IPS-NIHi7 (cell line): Measurements from ENCODE around the gene PPP6R3.

Experiments used
- DNase-seq: peaks from one replicate; pipeline ENCODE4 v3.0.0; 2012; ENCODE audit warnings: mixed read lengths; ENCODE audit errors: extremely low spot score

PPP6R3 gene

DNA sequence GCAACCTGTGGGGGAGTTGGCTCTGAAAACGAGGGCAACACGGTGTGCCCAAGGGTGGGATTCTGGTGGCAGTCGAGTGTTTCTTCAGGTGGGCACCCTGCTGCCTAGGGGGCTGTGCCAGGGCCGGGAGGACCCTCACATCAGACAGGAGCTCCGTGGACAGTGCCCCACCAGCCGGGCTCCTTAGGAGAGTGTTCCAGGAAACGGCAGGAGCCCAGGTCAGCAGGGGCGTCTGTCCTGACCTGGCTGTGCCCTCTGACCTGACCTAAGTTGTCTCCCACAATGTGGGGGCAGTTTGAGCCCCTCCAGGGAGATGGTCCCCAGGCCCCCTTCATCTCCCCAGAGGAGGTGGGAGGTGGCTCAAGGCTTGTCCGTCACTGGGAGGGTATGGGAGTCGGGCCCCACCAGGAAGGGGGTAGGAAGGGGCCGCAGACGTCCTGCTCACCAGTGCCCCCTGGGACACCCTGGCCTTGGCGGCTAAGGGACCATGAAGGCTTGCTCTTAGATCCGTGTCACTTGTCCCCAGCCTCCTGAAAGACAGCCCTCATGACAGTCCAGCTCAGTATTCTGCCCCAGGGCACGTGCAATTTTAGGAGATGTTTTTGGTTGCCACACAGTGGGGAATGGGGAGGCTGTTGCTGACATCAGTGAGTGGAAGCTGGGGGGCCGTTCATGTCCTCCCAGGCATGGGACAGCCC lies 191.6 kb downstream of the PPP6R3 start:
- no peak for DNase-seq

DNA sequence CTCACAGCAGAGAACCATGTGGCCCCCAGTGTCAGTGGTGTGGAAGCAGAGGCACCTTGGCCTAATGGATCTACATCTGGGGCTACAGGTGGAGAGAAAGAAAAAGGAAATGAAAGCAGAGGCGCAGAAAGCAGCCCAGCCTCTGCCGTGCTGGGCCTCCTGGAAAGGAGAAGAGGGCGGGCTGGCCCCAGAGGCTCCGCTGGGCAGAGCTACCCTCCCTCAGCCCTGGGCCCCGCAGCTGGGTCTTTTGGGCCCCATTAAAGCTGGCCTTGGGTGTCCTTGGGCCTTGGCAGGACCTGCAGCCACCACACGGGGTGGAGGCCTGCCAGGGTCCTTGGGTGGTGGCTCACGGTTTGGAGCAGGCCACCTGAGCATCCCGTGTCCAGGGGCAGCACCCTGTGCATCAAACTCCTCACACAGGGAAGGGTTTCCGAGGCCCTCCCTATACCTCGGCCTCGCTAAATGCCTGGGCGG lies 192.2 kb downstream of the PPP6R3 start:
- no peak for DNase-seq

DNA sequence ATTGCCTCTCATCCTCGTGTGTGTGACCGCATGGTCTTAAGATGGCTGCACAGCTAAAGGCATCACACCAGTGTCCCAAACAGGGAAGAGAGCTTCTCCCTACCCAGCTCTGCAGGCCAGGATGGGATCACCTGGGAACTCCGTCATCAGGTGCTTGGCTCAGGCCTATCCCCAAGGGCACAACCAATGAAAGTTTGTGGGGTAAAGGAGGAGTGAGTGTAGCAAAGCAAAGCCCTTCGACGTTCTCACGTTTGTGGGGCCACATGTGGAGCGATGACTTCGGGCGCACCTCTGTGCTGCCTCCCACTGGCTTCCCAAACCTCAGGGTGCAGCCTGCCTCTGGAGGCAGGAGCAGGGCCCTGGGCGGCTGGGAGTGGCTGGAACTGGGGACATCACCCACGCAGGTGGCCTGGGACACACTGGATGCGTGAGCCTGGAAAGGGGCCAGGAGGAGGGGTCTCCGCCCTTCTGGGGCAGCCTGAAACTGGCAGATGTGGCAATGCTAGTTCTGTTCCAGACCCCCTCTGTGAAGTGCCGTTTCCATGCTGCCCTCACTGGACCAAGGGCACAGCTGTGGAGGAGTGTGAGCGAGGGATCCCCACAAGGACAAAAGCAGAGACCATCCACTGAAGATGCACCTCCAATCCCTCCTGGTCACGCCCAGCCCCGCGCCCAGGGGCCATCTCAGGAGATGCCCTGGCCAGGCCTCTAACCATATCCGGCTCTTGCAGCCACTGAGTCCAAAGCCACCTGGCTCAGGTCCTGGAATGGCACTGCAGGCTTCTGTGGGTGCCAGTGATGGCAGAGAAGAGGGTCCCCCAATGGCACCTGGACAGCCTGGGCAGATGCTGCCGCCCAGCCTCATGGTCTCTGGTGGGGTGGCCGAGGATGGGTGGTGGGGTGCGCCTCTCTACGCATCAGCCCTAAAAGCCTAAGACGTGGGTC lies 193.2 kb downstream of the PPP6R3 start:
- no peak for DNase-seq

DNA sequence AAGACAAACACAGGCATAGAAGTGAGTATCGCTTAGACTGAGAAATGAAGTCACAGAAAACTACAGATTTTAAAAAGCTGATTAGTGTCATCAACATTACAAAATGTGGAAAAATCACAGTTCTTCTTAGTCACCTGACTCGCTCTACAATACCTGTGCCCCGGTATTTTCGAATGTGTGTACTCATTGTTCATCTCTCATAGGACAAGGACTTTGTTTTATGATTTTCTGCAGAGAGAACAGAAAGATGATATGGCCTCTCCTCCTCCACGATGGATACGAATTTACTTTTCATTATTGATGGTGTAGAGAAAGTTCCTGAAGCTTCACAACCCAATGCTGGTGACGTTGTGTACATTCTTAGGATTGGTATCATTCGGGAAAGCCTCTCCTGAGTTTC lies 194.4 kb downstream of the PPP6R3 start:
- no peak for DNase-seq

DNA sequence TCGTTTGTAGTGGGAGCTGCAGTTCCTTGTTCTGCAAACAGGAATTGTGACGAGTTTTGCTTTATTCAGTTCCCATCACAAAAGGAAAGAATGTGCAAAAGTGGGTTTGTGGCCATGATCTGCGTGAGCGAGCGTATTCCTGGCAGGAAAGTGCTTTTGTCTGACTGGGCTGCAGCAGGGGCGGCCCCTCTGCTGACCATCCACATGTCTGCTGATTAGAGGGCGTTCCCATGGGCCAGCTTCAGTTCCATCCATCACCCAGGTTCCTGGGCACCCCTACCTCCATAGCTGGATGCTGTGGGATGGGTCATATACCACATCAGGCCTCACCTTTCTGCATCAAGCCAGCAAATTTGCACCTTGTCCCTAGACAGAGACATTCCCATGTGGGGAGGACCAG lies 194.9 kb downstream of the PPP6R3 start:
- DNase-seq = no peak

DNA sequence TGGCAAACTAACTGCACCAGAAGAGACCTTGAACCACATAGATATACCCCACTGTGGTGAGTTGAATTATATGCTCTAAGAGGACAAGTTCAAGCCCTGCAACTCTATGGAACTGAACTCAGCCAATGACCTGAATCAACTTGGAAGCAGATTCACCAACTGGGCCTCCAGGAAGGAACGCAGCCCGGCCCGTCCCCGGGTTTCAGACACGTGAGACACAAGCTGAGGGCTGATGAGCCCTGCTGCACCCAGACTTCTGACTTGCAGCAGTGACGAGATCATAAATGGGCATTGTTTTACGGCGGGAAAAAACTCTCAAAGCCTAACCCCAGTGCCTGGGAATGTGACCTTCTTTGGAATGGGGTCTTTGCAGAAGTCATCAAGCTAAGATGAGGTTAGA lies 195.3 kb downstream of the PPP6R3 start:
- DNase-seq = no peak

DNA sequence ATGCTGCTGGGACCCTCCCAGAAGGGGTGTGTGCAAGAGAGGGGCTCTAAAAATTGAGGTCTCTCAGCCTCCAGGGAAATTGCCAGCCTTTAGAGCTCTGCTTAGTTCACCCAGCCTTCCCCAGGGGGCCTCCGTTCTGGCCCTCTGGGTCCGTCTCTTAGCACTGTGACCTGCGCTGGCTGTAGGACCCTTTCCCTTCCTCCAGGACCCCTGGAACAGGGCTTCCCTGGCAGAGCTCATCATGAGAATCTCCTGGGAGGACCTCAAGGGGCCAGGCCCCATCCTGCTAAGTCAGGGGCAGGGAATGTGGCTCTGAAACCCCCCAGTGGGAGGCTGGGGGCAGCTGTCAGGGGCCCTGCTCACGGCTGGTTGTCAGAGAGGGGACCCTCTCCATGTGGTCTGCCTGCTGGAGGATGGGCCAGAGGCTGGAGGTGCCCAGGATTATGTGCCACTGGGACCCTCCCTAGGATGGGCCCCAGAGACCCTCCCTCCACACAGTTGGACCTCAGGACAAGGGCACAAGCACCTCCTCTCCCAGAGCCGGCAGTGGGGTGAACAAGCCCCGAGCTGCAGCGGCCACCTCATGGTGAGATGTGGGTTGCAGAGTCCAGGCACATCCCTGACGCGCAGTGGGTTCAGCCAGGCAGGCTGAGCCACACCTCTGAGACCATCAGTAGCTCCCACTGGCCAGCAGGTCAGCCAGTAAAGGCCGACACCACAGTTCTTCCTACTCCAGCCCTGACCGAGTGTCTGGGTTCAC lies 196.6 kb downstream of the PPP6R3 start:
- DNase-seq = no peak

DNA sequence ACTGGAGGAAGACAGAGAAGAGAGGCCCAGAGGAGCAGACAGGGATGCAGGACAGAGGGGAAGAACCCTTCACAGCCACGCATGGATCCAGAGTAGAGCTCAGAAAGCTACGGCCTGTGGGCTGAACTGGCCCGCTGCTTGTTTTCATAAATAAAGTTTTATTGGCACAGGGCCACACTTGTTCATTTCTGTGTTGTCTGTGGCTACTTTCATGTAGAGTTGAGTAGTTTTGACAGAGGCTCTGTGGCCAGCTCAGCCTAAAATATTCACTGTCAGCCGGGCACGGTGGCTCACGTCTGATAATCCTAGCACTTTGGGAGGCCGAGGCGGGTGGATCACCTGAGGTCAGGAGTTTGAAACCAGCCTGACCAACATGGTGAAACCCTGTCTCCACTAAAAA lies 197.5 kb downstream of the PPP6R3 start:
- DNase-seq = no peak

DNA sequence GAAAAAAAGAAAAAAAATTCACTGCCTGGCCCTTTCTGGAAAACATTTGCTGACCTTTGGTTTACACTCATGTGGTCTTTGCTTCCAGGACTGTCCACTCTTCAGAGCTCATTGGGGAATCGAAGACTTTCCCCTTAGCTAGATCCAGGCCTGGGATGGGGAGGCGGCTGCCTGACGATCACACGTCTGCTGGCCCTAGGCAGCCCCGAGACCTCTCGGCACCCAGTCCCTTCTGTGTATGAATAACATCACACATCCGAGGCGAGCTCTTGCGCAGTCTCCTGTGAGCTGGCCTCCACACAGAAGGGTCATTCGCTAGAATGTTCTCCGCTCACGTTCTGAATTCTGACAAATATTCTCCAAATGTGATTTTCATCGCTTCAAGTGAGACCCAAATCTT lies 198.1 kb downstream of the PPP6R3 start:
- DNase-seq = no peak

DNA sequence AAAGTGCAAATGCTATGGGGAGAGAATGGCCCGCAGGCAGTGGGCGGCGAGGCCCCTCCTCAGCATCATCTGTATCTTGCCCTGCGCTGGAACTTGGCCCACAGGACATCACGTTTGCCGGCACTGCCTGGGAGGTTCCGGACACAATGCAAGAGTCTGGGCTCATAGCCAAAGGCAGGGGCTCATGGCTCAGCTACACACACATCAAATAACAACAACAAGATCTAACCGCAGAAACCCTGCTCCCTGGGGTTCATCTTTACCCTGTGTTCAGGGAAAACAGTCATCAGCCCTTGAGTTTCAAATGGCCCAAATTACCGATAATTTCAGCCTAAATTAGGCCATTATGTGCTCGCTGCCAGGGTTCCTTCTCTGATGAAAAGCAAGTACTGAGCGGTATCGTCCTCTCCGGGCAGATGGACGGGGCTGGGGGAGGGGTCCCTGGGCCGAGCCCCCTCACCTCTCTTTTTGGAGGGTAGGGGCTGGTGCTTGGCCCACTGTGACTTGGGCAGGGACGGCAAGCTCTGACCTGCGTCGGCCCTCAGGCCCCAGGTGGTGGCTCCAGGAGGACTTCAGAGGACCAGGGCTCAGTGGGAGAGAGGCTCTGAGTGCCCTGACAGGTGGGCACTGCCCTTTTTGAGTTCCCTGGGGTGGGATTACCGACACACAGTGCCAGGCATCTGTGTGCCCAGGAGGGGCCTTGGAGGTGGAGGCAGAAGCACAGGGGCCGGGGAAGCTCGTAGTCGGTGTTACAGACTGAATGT lies 198.8 kb downstream of the PPP6R3 start:
- DNase-seq = no peak

DNA sequence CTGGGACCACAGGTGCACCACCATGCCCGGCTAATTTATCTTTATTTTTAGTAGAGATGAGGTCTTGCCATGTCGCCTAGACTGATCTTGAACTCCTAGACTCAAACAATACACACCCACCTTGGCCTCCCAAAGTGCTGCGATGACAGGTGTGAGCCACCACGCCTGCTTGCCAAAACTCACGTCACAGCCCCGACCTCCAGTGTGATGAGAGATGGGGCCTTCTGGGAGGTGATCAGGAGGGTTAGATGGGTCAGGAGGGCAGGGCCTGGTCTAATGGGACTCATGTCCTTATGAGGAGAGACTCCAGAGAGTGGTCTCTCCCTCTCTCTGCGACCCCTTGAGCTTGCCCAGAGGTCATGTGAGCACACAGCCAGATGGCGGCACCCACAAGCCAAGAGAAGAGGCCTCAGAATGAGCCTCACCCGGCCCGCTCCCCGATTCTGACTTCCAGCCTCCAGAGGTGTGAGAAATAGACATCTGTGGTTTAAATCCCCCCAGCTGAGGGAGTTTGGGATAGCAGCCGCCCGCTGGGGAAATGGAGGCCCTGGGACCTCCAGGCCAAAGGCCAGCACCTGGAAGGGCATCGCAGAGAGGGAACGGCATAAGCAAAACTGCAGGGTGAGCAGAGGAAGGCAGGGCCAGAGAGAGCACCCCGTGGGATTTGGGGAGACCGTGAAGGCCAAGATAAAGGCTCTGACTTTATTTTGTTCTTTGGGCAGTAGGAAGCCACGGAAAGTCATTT lies 199.7 kb downstream of the PPP6R3 start:
- DNase-seq = no peak

DNA sequence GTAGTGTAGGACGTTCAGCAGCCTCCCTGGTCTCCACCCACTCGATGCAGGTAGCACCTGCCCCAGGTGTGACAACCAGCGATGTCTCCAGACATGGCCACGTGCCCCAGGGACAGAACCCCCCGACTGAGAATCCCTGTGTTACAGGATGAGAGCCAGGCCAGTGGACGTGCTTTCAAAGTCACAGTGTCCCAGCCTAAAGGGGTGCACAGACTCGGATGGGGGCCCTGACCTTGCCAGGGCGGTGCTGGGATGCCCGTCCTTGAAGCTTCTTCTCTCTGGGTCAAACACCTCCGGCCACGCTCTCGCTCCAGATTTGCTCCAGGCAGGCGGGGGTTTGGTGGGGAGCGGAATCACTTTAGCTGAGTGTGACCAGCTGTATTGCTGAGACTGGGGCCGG lies 200.5 kb downstream of the PPP6R3 start:
- no peak for DNase-seq

DNA sequence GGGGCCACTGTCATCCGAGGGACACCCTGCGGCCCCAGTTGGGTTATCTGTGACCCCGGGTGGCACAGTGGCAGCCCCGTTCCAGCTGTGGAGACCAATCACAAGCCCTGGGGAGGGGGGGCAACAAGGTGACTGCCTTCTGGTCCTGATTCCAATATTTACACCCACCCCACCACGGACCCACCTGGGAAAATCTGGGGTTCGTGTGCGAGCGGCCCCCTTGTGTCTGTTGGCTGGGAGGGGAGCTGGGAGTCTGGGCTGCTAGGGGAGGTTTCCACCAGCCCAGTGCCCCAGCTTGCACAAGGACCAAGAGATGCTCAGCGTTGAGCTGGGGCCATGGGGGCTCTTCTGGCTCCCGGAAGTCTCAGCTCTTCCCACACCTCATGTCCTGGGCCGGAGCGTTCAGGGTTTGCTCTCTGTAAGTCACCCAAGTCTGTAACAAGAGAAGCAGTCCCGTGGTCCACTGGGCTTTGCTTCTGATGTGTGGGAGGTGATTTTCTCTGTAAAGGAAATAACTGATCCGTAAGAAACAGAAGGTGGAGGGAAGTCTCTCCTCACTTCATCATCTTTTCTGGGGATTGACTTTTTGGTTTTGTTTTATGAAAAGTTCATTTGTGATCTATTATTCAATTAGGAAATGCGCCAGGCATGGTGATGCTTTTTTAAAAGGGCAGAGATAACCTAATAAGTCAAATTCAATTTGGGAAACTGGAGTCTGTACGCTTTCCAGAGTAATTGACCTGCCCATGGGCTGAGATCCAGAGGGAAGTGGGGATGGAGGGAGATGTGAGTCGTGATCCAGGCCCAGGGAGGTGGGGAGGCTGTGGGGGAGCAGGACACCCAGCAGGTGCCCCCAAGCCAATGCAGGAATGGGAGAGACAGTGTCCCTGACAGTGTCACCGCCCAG lies 201.4 kb downstream of the PPP6R3 start:
- no peak for DNase-seq

DNA sequence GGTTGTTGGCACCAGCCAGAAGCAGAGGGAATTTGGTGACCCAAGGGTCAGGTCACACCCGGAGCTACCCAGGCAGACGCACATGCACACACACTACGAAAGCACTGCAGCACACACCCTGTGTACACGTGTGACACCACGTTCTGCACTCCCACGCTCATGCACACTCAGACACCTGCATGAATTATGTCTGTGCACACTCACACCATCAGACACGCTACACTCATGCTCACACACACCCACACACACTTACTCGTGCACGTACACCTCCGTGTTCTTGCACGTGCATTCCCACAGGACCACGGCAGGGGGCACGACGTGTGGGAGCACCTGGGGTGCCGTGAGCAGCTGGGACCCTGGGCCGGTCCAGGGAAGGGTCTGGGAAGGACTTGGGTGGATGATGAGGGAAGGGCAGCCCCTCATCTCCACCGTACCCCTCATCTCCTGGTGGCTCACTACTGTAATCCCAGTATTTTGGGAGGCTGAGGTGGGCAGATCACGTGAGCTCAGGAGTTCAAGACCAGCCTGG lies 203.0 kb downstream of the PPP6R3 start:
- DNase-seq = no peak

DNA sequence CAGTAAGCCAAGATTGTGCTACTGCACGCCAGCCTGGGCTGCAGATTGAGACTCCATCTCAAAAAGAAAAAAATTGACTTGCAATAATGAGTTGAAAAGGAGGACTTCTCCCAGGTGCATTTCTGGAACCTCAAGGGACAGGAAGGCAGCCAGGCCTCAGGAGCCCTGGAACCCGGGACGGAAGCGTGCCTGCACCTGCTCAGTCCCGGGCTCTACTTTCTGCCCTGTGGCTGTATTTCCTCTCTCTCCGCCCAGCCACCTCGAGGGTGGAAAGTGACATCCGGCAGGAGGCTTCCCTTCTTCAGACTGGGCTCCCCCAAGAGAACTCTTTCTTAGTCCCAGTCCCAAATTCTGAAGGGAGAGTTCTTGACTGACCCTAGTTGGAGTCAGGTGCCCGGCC lies 203.6 kb downstream of the PPP6R3 start:
- no peak for DNase-seq

DNA sequence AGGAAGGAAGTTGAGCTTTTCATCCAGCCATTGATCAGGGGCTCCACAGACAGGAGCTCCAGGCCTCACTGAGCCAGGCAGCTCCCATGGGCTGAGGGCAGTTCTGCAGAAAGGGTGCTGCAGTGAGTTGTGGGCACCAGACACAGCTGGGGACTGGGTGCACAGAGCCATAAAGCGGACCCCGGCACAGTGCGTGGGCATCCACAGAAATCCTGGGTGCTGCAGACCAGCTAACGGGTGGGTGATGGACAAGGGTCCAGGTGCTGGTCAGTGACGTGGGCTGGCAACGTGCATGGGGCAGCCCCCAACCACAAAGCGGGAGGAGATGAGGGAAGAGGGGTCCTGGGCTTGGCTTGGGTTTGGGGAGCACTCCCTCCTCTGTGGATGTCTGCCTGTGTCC lies 204.4 kb downstream of the PPP6R3 start:
- no peak for DNase-seq
